ENCODE results near the gene ADGRG1. TPM values are rescaled to one million over a fixed set of nuclear protein-coding genes. Genes with fewer than 3 reads are reported as not detected.

ADGRG1 gene
- total RNA-seq, 1 experiment from 2014 or later = 26.9 TPM

- DNase-seq (ENCODE audit: low spot score) = no peak
These were observed 22.1 kb upstream of the ADGRG1 start for GRCh38 chr16:57606147-57606846.

GRCh38 chr16:57606847-57607501, 21.5 kb upstream of the ADGRG1 start:
- DNase-seq (ENCODE audit: low spot score) = no peak

GRCh38 chr16:57607676-57608461, 20.6 kb upstream of the ADGRG1 start:
- no peak for DNase-seq (ENCODE audit: low spot score)

- DNase-seq (ENCODE audit: low spot score) = no peak
These were observed 19.8 kb upstream of the ADGRG1 start for GRCh38 chr16:57608462-57609113.

GRCh38 chr16:57609541-57610401, 18.7 kb upstream of the ADGRG1 start:
- no peak for DNase-seq (ENCODE audit: low spot score)

GRCh38 chr16:57610611-57611010, 17.8 kb upstream of the ADGRG1 start:
- no peak for DNase-seq (ENCODE audit: low spot score)

- DNase-seq (ENCODE audit: low spot score) = peak; percentile 48
These were observed 17.2 kb upstream of the ADGRG1 start for GRCh38 chr16:57611181-57611580.

- DNase-seq (ENCODE audit: low spot score) = no peak
These were observed 16.7 kb upstream of the ADGRG1 start for GRCh38 chr16:57611706-57612105.

- no peak for DNase-seq (ENCODE audit: low spot score)
These were observed 15.9 kb upstream of the ADGRG1 start for GRCh38 chr16:57612494-57612893.

- DNase-seq (ENCODE audit: low spot score) = no peak
These were observed 14.9 kb upstream of the ADGRG1 start for GRCh38 chr16:57613514-57613913.

- DNase-seq (ENCODE audit: low spot score) = no peak
These were observed 13.9 kb upstream of the ADGRG1 start for GRCh38 chr16:57614536-57614935.

- DNase-seq (ENCODE audit: low spot score) = no peak
These were observed 13.5 kb upstream of the ADGRG1 start for GRCh38 chr16:57614944-57615343.

- no peak for DNase-seq (ENCODE audit: low spot score)
These were observed 12.6 kb upstream of the ADGRG1 start for GRCh38 chr16:57615813-57616212.

- no peak for DNase-seq (ENCODE audit: low spot score)
These were observed 12.2 kb upstream of the ADGRG1 start for GRCh38 chr16:57616241-57616640.

GRCh38 chr16:57616876-57617275, 11.6 kb upstream of the ADGRG1 start:
- DNase-seq (ENCODE audit: low spot score) = no peak

- no peak for DNase-seq (ENCODE audit: low spot score)
These were observed 10.8 kb upstream of the ADGRG1 start for GRCh38 chr16:57617604-57618111.

- DNase-seq (ENCODE audit: low spot score) = no peak
These were observed 9.9 kb upstream of the ADGRG1 start for GRCh38 chr16:57618296-57619132.

GRCh38 chr16:57619133-57619605, 9.3 kb upstream of the ADGRG1 start:
- DNase-seq (ENCODE audit: low spot score) = no peak

GRCh38 chr16:57619606-57620334, 8.7 kb upstream of the ADGRG1 start:
- DNase-seq (ENCODE audit: low spot score) = no peak

Measured in A172 (cell line).